Stimulated activated naive CD4-positive, alpha-beta T cell treated with Interleukin-2 at 50 U/mL for 16 hours (primary cell): ENCODE results near the gene TRAK2.
"Not testable (repeated sequence)": the region's sequence is repeated elsewhere in the genome, so short reads cannot be mapped to it uniquely, and the experiment has no call there.

ENCODE experiments used
- DNase-seq: peaks from one replicate; lab custom pipeline; 2025; lab: John Stamatoyannopoulos, UW

Gene TRAK2

GRCh38 chr2:201448701-201449100, 2.6 kb downstream of the TRAK2 start:
- DNase-seq, result peak; percentile 11

DNA sequence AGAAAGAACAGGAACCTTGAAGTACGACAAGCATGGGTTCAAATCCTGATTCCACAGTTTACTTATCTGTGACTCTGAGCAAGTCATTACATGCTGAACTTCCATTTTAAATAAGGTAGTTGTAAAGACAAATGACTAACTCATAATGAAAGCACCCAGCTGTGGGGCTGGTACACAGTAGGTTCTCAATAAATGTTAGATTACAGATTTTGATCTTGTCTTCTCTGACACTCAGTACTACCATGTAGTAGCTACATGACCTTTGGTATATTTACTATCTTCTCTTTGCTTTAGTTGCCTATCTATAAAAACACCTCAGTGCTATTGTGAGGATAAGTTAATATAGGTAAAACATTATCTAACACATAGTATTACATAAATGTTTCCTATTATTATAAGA, 3.2 kb downstream of the TRAK2 start:
- peak; percentile 1 for DNase-seq

- no peak for DNase-seq
Observed at GRCh38 chr2:201447086-201447485, 4.2 kb downstream of the TRAK2 start.

- DNase-seq, result no peak
Observed at GRCh38 chr2:201444746-201445465, 6.4 kb downstream of the TRAK2 start.

DNA sequence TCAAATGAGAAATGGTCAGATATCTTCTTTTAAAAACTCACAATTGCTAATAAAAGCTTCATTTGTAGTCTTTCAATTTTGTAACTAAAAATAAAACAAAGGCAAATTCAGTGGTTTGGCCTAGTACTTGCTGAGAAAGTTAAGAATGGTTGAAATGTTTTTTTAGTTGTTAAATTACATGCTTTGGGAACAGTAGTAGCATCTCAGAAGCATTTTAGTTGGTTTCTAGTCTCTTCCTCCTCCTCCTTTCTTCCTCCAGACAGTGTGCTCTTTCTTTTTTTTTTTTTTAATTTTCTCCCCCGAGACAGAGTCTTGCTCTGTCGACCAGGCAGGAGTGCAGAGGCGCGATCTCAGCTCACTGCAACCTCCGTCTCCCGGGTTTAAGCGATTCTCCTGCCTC, 9.8 kb downstream of the TRAK2 start:
- no peak for DNase-seq

DNA sequence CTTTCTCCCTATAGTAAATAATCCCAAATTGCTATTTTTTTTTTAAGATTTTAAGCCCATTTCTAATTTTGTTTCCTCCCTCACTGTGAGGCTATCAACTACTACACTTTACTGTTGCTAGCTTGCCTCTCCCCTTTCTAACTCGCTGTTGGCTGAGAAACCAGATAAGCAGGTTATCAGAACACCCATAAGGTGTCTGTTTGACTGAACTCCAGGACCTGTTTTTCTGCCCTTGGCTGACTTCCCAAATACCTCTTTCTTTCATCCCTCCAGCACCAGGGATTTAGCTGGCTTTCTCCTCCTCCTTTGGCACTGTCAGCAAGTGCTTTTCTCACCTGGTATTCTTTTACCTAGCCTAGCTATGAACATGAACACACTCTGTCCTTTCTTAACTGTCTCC, 11.1 kb downstream of the TRAK2 start:
- DNase-seq, result no peak

DNA sequence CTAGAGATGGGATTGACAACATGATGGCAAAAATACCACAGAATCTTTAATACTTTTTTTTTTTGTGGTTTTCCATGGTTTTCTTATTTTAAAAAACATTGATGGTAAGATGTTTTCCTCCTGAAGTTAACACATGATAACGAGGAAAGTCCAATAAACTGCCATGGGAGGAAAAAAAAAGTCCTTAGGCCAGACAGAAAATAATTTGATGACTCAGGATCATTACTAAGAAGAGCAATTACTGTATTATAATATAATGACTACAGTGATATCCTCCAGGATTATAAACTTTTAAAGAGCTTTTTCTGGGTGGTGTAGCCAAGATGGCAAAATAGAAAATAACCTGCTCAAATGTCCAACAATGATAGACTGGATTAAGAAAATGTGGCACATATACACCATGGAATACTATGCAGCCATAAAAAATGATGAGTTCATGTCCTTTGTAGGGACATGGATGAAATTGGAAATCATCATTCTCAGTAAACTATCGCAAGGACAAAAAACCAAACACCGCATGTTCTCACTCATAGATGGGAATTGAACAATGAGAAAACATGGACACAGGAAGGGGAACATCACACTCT, 11.8 kb downstream of the TRAK2 start:
- DNase-seq, result not testable (repeated sequence)

DNA sequence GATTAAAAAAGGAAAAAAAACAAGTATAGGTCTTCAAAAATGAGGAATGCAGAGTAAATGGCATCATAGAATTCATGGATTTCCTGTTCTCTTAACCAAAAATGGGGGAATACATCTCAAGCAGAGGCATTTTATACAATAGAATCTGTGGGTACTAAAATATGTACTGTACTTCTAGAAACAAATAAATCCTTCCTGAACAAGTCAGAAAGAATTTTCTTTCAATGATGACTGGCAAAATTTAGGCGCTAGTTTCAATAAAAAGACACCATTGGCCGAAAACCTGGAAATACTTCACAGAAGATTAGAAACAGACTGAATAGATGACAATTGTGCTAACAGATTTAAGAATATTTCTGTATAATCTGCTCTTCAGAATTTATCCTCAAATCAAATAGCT, 15.1 kb downstream of the TRAK2 start:
- no peak for DNase-seq

GRCh38 chr2:201433394-201433995, 17.8 kb downstream of the TRAK2 start:
- DNase-seq, result no peak

GRCh38 chr2:201432621-201433393, 18.5 kb downstream of the TRAK2 start:
- no peak for DNase-seq

DNA sequence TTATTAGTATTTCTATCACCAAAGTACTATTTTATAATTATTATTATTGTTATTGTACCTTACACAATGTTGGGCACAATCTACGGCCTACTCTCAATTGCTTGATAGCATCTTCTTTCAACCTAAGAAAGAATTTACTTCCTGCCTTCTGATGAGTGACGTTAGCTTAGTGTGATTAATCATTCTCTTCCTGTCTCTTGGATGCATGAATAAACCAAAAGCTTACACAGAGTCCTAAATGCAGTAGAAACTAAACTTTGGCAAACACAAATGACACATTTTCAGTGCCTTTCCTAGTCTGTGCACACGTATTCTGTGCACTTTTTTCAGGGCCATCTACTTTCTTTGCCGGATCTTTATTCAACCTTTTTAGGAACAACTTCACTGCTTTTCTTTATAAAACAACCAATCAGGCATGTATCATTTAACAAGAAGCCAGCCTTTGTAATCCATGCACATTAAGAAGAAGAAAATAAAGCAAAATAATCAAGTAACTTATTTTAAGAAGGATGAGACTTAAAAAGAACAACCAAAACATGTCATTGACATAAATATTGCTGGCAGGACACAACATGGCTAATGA, 19.1 kb downstream of the TRAK2 start:
- no peak for DNase-seq

GRCh38 chr2:201430839-201431238, 20.4 kb downstream of the TRAK2 start:
- no peak for DNase-seq

GRCh38 chr2:201430322-201430721, 20.9 kb downstream of the TRAK2 start:
- DNase-seq, result not testable (repeated sequence)

DNA sequence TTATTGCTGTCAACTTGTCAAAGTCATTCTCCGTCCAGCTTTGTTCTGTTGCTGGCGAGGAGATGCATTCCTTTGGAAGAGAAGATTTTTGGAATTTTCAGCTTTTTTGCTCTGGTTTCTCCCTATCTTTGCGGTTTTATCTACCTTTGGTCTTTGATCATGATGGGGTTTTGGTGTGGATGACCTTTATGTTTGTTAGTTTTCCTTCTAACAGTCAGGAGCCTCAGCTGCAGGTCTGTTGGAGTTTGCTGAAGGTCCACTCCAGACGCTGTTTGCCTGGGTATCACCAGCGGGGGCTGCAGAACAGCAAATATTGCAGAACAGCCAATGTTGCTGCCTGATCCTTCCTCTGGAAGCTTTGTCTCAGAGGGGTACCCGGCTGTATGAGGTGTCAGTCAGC, 21.4 kb downstream of the TRAK2 start:
- DNase-seq, result not testable (repeated sequence)

- DNase-seq, result not testable (repeated sequence)
Observed at GRCh38 chr2:201428366-201428765, 22.9 kb downstream of the TRAK2 start.

DNA sequence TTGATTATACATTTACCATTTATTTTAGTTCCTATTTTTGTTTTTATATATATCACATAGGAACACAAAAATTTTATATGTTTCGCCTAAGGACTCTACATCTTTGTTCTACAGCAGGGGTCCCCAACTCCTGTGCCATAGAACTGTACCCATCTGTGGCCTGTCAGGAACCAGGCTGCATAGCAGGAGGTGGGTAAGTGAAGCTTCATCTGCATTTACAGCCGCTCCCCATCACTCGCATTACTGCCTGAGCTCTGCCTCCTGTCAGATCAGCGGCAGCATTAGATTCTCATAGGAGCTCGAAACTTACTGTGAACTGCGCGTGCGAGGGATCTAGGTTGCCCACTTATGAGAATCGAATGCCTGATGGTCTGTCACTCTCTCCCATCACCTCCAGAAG, 25.3 kb downstream of the TRAK2 start:
- DNase-seq, result no peak

- DNase-seq, result no peak
Observed at GRCh38 chr2:201420442-201421113, 30.7 kb downstream of the TRAK2 start.

DNA sequence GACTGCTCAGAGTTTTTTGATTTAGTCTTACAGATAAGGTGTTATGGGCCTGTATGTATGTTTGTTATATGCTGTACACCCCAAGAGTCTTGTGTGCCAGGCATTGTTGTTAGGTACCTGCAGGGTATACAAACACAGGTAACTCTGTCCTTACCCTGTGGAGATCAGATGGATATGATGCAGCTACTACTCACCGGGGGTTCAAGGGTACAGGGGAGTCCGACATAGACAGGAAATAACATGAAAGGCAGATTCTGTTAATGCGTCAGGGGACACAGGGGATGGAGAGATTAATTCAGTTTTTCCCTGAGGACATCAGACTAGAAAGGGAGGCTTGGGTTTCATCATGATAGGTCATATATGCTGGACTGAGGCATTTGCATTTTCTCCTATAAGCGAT, 31.3 kb downstream of the TRAK2 start:
- DNase-seq, result no peak

DNA sequence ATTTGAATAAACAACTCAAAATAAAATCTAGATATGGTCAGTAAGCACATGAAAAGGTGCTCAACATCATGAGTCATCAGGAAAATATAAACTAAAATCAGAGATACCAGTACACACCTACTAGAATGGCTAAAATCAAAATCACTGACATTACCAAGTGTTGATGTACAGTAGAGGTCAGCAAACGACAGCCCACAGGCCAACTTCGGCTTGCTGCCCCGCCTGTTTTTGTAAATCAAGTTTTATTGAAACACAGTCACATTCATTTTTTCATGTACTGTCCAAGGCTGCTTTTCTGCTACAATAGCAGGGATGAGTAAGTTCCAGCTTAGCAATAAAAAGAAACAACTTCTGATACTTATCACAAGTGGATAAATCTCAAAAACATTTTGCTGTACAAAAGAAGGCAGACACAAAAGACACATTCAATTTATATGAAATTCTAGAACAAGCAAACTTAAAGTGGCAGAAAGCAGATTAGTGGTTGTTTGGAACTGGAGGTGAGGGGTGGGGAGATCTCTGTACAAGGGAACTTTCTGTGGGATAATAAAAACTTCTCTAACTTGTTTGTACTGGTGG, 32.1 kb downstream of the TRAK2 start:
- no peak for DNase-seq

- DNase-seq, result no peak
Observed at GRCh38 chr2:201415149-201415548, 36.1 kb downstream of the TRAK2 start.
